ENCODE results near the gene ALDOB. TPM values are rescaled to one million over a fixed set of nuclear protein-coding genes. Genes with fewer than 3 reads are reported as not detected.

Gene ALDOB
- total RNA-seq, 2 experiments from 2014 or later = not detected

- ChIA-PET CTCF (no interaction called here), POLR2A (no interaction called here)
- no peak overlapping the region for H3K27ac Mint-ChIP-seq
- no peak for ATAC-seq
- H3K27me3 Mint-ChIP-seq = peaks cover 19% of the 10 kb centered on the region
- no peak for DNase-seq
- intact Hi-C loops (cut with micrococcal nuclease) = no loop called here
- H3K4me1 Mint-ChIP-seq (ENCODE audit: low read depth) = no peaks in the 10 kb centered on the region
- H3K9me3 Mint-ChIP-seq = peaks cover 3% of the 10 kb centered on the region
- no peak overlapping the region for H3K4me3 Mint-ChIP-seq
- no peaks in the 10 kb centered on the region for H3K36me3 Mint-ChIP-seq (ENCODE audit: low read depth)
- no peak for TF ChIP-seq CTCF (IDR thresholded peaks at IDR 0.05)
Observed at GRCh38 chr9:101453776-101454570, 18.4 kb upstream of the ALDOB start.

- ChIA-PET CTCF (no interaction called here), POLR2A (no interaction called here)
- TF ChIP-seq CTCF (IDR thresholded peaks at IDR 0.05) = no peak
- H3K36me3 Mint-ChIP-seq (ENCODE audit: low read depth) = no peaks in the 10 kb centered on the region
- intact Hi-C loops (cut with micrococcal nuclease) = no loop called here
- no peak overlapping the region for H3K27ac Mint-ChIP-seq
- H3K4me1 Mint-ChIP-seq (ENCODE audit: low read depth) = peaks cover 4% of the 10 kb centered on the region
- H3K4me3 Mint-ChIP-seq = no peak overlapping the region
- DNase-seq (no peak), ATAC-seq (no peak)
- H3K27me3 Mint-ChIP-seq = peaks cover 29% of the 10 kb centered on the region
- H3K9me3 Mint-ChIP-seq = peaks cover 3% of the 10 kb centered on the region
Observed at GRCh38 chr9:101451498-101451897, 15.9 kb upstream of the ALDOB start.

- no peak overlapping the region for H3K4me3 Mint-ChIP-seq
- no peaks in the 10 kb centered on the region for H3K36me3 Mint-ChIP-seq (ENCODE audit: low read depth)
- no peak for TF ChIP-seq CTCF (IDR thresholded peaks at IDR 0.05)
- H3K27me3 Mint-ChIP-seq = peaks cover 32% of the 10 kb centered on the region
- ATAC-seq (no peak), DNase-seq (no peak)
- intact Hi-C loops (cut with micrococcal nuclease) = no loop called here
- no peak overlapping the region for H3K27ac Mint-ChIP-seq
- POLR2A ChIA-PET = no interaction called here
- H3K4me1 Mint-ChIP-seq (ENCODE audit: low read depth) = peaks cover 4% of the 10 kb centered on the region
- CTCF ChIA-PET = no interaction called here
- peaks cover 3% of the 10 kb centered on the region for H3K9me3 Mint-ChIP-seq
Observed at GRCh38 chr9:101450931-101451330, 15.4 kb upstream of the ALDOB start.

- peak; percentile 69 for TF ChIP-seq CTCF (IDR thresholded peaks at IDR 0.05)
- POLR2A ChIA-PET = no interaction called here
- ATAC-seq (peak; percentile 97), DNase-seq (peak; percentile 68)
- H3K36me3 Mint-ChIP-seq (ENCODE audit: low read depth) = no peaks in the 10 kb centered on the region
- H3K27ac Mint-ChIP-seq = no peak overlapping the region
- CTCF ChIA-PET = interaction anchor here (0.9 to 2.6 kb wide), 20 partner anchors 9 to 119 kb away, joined by 3 to 17 read pairs (median 4); partner anchors contain the start of gene RNF20
- H3K9me3 Mint-ChIP-seq = peaks cover 3% of the 10 kb centered on the region
- H3K27me3 Mint-ChIP-seq = peaks cover 46% of the 10 kb centered on the region
- H3K4me1 Mint-ChIP-seq (ENCODE audit: low read depth) = peaks cover 4% of the 10 kb centered on the region
- H3K4me3 Mint-ChIP-seq = peak overlapping the region; percentile 59
- intact Hi-C loops (cut with micrococcal nuclease) = no loop called here
Observed at GRCh38 chr9:101449071-101449721, 13.6 kb upstream of the ALDOB start.

GRCh38 chr9:101448680-101449070 lies 13.1 kb upstream of the ALDOB start:
- intact Hi-C loops (cut with micrococcal nuclease) = no loop called here
- no peaks in the 10 kb centered on the region for H3K36me3 Mint-ChIP-seq (ENCODE audit: low read depth)
- no peak for TF ChIP-seq CTCF (IDR thresholded peaks at IDR 0.05)
- DNase-seq (no peak), ATAC-seq (no peak)
- H3K4me3 Mint-ChIP-seq = peak overlapping the region; percentile 59
- ChIA-PET POLR2A (no interaction called here), CTCF (interaction anchor here (0.9 to 2.6 kb wide), 20 partner anchors 8 to 119 kb away, joined by 3 to 17 read pairs (median 4); partner anchors contain the start of gene RNF20)
- H3K9me3 Mint-ChIP-seq = peaks cover 3% of the 10 kb centered on the region
- H3K4me1 Mint-ChIP-seq (ENCODE audit: low read depth) = peaks cover 4% of the 10 kb centered on the region
- no peak overlapping the region for H3K27ac Mint-ChIP-seq
- peaks cover 47% of the 10 kb centered on the region for H3K27me3 Mint-ChIP-seq

Data from activated CD8-positive, alpha-beta T cell treated with anti-CD3 and anti-CD28 coated beads for 36 hours (primary cell).